ENCODE results near the gene TRIM41. TPM values are rescaled to one million over a fixed set of nuclear protein-coding genes. Genes with fewer than 3 reads are reported as not detected.

TRIM41 gene
- polyA plus RNA-seq, 1 of the 3 experiments (the other 2 are of a cell fraction): 35.9 TPM

GRCh38 chr5:181186022-181186421, 37.1 kb upstream of the TRIM41 start:
- DNase-seq: no peak
- H3K4me1 ChIP-seq (ENCODE audit: control insufficient read depth in 1 of 2, insufficient read depth in 2 of 2, low read depth in 1 of 2, low read length in 1 of 2): peaks cover 0 to 3% of the 10 kb centered on the region in 2 experiments; a peak in 1 of 4 replicates
- WGBS (ENCODE audit: low lambda C conversion rate): 89% methylated on average over 6 of the region's 6 CpGs
- H3K27ac ChIP-seq (ENCODE audit: low read depth in 2 of 2, low read length in 1 of 2): no peak overlapping the region
- ChIA-PET POLR2A (no interaction called here), CTCF (interaction anchor here (1.8 to 7.4 kb wide), 3 partner anchors 18 to 34 kb away, joined by 10 to 72 read pairs (median 11); partner anchors contain the start of gene TRIM7)
- H3K9ac ChIP-seq: no peak overlapping the region
- no peaks in the 10 kb centered on the region for H3K27me3 ChIP-seq (ENCODE audit: insufficient read depth)
- no peak overlapping the region for H3K4me3 ChIP-seq (ENCODE audit: low read depth in 2 of 2, low read length in 1 of 2)
- H3K36me3 ChIP-seq (replicated peaks in 1 of 2; ENCODE audit: control insufficient read depth in 1 of 2, insufficient read depth in 2 of 2, low read length in 1 of 2): no peaks in the 10 kb centered on the region
- no peak overlapping the region for H3K4me2 ChIP-seq
- no peak overlapping the region for H2AFZ ChIP-seq (ENCODE audit: low read depth)
- no peaks in the 10 kb centered on the region for H4K20me1 ChIP-seq (ENCODE audit: insufficient read depth)
- no peaks in the 10 kb centered on the region for H3K79me2 ChIP-seq (ENCODE audit: insufficient read depth)
- H3K9me2 ChIP-seq: no peaks in the 10 kb centered on the region
- H3K9me3 ChIP-seq: no peaks in the 10 kb centered on the region
- TF ChIP-seq USF2 (IDR thresholded peaks at IDR 0.05; ENCODE audit: borderline replicate concordance, low read depth, low read length) (no peak), NFIC (IDR thresholded peaks at IDR 0.05; ENCODE audit: borderline replicate concordance) (no peak), POLR2AphosphoS5 (IDR thresholded peaks at IDR 0.05; ENCODE audit: low read depth, low read length) (no peak), EZH2phosphoT487 (IDR thresholded peaks at IDR 0.05; ENCODE audit: borderline replicate concordance, low read depth) (no peak), GABPA (IDR thresholded peaks at IDR 0.05; ENCODE audit: low read depth) (no peak), MAX (IDR thresholded peaks at IDR 0.05; ENCODE audit: low read depth) (no peak), USF1 (IDR thresholded peaks at IDR 0.05; ENCODE audit: borderline replicate concordance, low read depth) (no peak), TAF1 (IDR thresholded peaks at IDR 0.05; ENCODE audit: borderline replicate concordance, low read depth, low read length) (no peak), REST (IDR thresholded peaks at IDR 0.05; ENCODE audit: low read depth, low read length) (no peak), NRF1 (IDR thresholded peaks at IDR 0.05; ENCODE audit: low read depth, low read length) (no peak), ZBTB33 (IDR thresholded peaks at IDR 0.05; ENCODE audit: borderline replicate concordance, low read depth) (no peak), RAD21 (IDR thresholded peaks at IDR 0.05; ENCODE audit: low read length) (no peak), FOXM1 (IDR thresholded peaks at IDR 0.05; ENCODE audit: low read depth) (no peak), TCF12 (IDR thresholded peaks at IDR 0.05) (no peak), MEF2A (IDR thresholded peaks at IDR 0.05; ENCODE audit: borderline replicate concordance, low read depth) (no peak)
- H3F3A ChIP-seq (replicated peaks; ENCODE audit: insufficient read depth): peaks cover 30% of the 10 kb centered on the region
